HG02678 (cell line): ENCODE data around the gene ARFRP1.

Source experiments
- ATAC-seq: cut with Tn5 transposase; IDR thresholded peaks from one replicate; pipeline ENCODE4 v1.9.1; 2021; ENCODE audit warnings: mild to moderate bottlenecking, moderate library complexity; ENCODE audit not compliant: unreplicated experiment

Gene ARFRP1

GRCh38 chr20:63702751-63703470 is 4.9 kb downstream of the ARFRP1 start:
- no peak for ATAC-seq

- no peak for ATAC-seq
Observed at GRCh38 chr20:63702036-63702665, 5.6 kb downstream of the ARFRP1 start.

- ATAC-seq: no peak
Observed at GRCh38 chr20:63701329-63702035, 6.3 kb downstream of the ARFRP1 start.

GRCh38 chr20:63701051-63701328 is 6.8 kb downstream of the ARFRP1 start:
- ATAC-seq: no peak

- ATAC-seq: no peak
Observed at GRCh38 chr20:63700199-63701050, 7.4 kb downstream of the ARFRP1 start.

- ATAC-seq: no peak
Observed at GRCh38 chr20:63699466-63700198, 8.1 kb downstream of the ARFRP1 start.

- ATAC-seq: no peak
Observed at GRCh38 chr20:63698739-63699465, 8.9 kb downstream of the ARFRP1 start.

- ATAC-seq: no peak
Observed at GRCh38 chr20:63697868-63698545, 9.8 kb downstream of the ARFRP1 start.

- no peak for ATAC-seq
Observed at GRCh38 chr20:63697357-63697867, 10.4 kb downstream of the ARFRP1 start.

GRCh38 chr20:63696628-63697356 is 11.0 kb downstream of the ARFRP1 start, which contains the start of gene TNFRSF6B:
Gene TNFRSF6B, plus strand, starts transcription at chr20:63696652. Its CDS starts 116 bp downstream, at chr20:63696768.
- no peak for ATAC-seq

- ATAC-seq: no peak
Observed at GRCh38 chr20:63696306-63696627, 11.5 kb downstream of the ARFRP1 start.

GRCh38 chr20:63695424-63696305 is 12.1 kb downstream of the ARFRP1 start:
- ATAC-seq: no peak

GRCh38 chr20:63694584-63695423 is 13.0 kb downstream of the ARFRP1 start:
- no peak for ATAC-seq

GRCh38 chr20:63693733-63694583 is 13.8 kb downstream of the ARFRP1 start:
- ATAC-seq: no peak

GRCh38 chr20:63693083-63693732 is 14.6 kb downstream of the ARFRP1 start:
- no peak for ATAC-seq
